Ramos (cell line): Measurements from ENCODE around the gene TIPRL.
"Not testable (repeated sequence)": the region's sequence is repeated elsewhere in the genome, so short reads cannot be mapped to it uniquely, and the experiment has no call there.

Experiments
- in situ Hi-C: fragments of 300-500 bp; cut with MboI; formaldehyde crosslinking; loops from one replicate; pipeline ENCODE4 v1.14.3; 2022; ENCODE audit warnings: low sequenced_read_pairs; ENCODE audit not compliant: unreplicated experiment

TIPRL gene

DNA sequence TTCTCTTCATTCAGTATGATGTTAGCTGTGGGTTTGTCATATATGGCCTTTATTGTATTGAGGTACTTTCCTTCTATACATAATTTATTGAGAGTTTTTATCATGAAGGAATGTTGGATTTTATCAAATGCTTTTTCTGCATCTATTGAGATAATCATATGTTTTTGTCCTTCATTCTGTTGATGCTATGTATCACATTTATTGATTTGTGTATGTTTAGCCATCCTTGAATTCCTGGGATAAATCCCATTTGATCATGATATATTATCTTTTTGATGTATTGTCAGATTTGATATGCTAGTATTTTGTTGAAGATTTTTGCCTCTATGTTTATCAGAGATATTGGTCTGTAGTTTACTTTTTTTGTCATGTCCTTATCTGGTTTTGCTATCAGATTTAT lies 21.1 kb upstream of the TIPRL start:
- in situ Hi-C loops = no loop called here

DNA sequence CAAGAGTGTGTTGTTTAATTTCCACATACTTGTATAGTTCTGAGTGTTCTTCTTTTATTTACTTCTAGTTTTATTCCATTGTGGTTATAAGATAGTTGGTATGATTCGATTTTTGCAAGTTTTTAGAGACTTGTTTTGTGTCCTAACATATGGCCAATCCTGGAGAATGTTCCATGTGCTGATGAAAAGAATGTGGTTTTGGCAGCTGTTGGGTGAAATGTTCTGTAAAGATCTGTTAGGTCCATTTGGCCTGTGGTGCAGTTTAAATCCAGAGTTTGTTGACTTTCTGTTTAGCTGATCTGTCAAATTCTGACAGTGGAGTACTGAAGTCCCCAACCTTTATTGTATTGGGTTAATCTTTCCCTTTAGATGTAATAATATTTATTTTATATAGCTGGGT lies 19.5 kb upstream of the TIPRL start:
- in situ Hi-C loops = no loop called here

DNA sequence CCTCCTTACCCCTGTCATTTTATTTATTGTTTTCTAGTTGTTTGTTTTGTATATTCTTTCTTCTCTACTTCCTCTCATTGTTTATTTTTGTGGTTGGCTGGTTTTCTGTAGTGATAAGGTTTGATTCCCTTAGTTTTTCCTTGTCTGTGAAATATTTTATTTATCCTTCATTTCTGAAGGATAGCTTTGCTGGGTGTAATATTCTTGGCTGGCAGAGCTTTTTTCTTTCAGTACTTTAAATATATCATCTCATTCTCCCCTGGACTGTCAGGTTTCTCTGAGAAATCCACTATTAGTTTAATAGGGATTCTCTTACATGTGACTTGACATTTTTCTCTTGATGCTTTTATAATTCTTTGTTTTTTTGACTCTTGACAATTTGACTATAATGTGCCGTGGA lies 18.8 kb upstream of the TIPRL start:
- in situ Hi-C loops = no loop called here

GRCh38 chr1:168161459-168161858 lies 17.3 kb upstream of the TIPRL start:
- in situ Hi-C loops = no loop called here

DNA sequence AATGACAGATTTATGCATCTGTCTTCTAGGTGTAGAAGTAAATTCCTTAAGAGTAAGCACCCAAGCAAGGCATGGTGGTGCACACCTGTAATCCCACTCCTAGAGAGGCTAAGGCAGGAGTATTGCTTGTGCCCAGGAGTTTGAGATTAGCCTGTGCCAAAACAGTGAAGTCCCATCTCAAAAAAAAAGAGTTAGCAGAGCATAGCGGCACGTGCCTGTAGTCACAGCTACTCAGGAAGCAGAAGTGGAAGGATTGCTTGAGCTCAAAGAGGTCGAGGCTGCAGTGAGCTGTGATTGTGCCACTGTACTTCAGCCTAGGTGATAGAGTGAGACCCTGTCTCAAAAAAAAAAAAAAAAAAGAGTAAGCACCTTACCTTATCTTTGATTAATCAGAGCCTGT lies 15.1 kb upstream of the TIPRL start:
- in situ Hi-C loops = no loop called here

DNA sequence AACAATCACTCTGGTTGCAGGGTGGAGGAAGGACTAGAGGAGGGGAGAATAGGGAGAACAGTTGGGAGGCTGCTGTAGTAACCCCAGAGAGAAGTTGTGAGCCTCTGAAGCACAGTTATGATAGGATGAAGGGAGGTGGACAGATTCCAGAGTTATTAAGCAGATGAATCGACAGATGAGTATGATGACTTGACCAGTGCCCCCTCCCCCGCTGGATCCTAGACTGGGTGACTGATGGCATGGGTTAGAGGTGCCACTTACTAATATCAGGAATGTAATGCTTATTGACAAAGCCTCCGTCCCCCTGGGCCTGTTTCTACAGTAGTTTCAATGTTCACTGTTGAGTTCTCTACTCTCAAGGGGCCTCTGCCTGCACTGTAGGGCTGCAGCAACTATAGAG lies 14.0 kb upstream of the TIPRL start:
- in situ Hi-C loops = no loop called here

DNA sequence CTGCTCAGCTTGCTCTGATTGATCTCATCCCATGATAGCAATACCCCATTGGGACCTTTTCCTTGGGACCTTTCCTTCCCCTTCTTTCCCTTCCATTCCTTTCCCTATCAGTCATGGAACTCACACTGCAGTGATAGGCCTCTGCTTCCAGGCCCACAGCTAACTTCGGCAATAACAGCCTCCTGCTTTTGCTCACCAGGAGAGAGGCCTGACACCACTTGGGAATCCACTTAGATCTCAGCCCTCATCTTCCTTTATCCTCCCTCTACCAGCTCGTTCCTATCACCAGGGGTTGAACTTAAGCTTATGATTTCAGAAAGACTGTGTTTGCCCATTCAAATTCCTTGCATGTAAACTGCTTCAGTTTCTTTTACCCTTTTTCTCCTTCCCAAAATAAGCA lies 11.0 kb upstream of the TIPRL start:
- in situ Hi-C loops = no loop called here

- in situ Hi-C loops = no loop called here
Measured at GRCh38 chr1:168170564-168171508, 7.9 kb upstream of the TIPRL start.

- in situ Hi-C loops = no loop called here
Measured at GRCh38 chr1:168172250-168172915, 6.4 kb upstream of the TIPRL start.

- in situ Hi-C loops = no loop called here
Measured at GRCh38 chr1:168178227-168178637, 530 bp upstream of the TIPRL start.

DNA sequence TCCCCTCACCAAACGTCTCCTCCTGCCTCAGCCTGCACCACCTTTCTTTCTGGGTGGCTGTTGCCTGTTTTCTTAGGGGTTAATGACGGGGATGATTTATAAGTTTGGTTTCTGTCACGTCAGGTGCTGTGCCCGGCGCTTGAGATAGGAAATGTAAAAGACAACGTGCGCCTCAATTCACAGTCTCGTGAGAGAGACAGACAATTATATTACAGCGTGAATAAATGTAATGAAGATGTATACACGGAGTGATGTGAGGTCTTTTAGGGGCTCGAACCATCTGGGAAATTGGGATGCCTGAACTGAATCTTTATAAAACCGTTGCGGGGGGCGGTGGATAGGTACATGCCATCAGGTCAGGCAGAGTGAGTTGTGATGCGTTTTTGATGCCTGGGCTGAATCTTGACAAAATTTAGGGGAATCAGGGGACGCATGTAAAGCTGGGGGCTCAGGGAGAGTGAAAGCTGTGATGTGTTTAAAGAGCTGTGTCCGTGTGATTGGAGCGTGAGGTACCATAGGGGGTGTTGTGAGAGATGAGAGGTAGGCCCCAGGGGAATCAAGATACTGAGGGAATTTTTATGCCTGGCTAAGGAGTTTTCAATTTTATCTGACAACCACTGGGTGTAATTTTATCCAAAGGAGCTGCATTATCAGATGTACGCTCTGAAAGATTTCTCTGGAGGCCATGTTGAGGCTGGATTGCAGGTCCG lies 831 bp downstream of the TIPRL start:
- in situ Hi-C loops = no loop called here

DNA sequence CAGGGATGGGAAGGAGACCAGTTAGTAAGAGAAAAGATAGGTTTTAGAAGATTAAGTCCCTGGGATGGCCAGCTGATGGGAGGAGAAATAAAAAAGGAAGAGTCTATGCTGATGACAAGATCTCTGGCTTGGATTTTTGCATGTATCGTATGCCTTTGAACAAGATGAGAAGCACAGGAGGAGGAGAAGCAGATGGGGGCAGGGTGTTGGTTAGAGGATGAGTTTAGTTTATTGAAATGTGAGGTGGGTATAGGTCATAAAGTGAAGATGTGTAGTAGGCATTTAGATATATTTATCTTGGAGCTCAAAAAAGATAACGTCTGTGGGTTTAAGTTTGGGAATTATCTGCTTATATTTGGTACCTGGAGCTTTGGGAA lies 1.4 kb downstream of the TIPRL start:
- in situ Hi-C loops = no loop called here

- in situ Hi-C loops = not testable (repeated sequence)
Measured at GRCh38 chr1:168181063-168181720, 2.4 kb downstream of the TIPRL start.

DNA sequence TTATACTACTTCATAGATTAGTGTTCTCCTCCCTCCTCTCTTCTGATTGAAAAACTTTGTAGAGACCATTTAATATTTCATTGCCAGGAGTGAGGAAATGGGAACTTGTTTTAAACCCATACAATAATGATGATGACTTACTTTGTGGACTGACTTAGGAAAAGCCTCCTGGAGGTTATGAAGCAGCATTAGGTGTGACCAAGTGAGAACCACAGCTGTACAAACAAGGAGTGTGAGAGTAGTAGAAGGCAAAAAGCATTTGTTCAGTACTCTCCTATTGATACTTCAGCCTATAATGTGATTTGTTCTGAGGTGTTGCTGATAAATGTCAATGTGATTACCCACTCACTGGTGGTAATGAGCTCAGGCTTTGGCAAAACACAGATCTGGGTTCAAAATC lies 8.4 kb downstream of the TIPRL start:
- in situ Hi-C loops = no loop called here

- in situ Hi-C loops = no loop called here
Measured at GRCh38 chr1:168190403-168190802, 11.6 kb downstream of the TIPRL start.

- in situ Hi-C loops = no loop called here
Measured at GRCh38 chr1:168195199-168196135, 16.7 kb downstream of the TIPRL start.

GRCh38 chr1:168199056-168199455 lies 20.3 kb downstream of the TIPRL start:
- in situ Hi-C loops = no loop called here

- in situ Hi-C loops = no loop called here
Measured at GRCh38 chr1:168202941-168203654, 24.3 kb downstream of the TIPRL start.

GRCh38 chr1:168206111-168206510 lies 27.3 kb downstream of the TIPRL start:
- in situ Hi-C loops = no loop called here
